NCI-H446 treated with DMSO at 0.1 percent for 48 hours (cell line): Measurements from ENCODE around the gene PSMB10.
"Not testable (repeated sequence)": the region's sequence is repeated elsewhere in the genome, so short reads cannot be mapped to it uniquely, and the experiment has no call there.

Experiments
- DNase-seq: peaks from one replicate; lab custom pipeline; 2025; lab: John Stamatoyannopoulos, UW

Gene PSMB10

GRCh38 chr16:67936124-67936879 is at the start of gene PSMB10:
PSMB10 (minus strand) TSS chr16:67936850; CDS start chr16:67936749, 101 bp downstream.
- no peak for DNase-seq

- DNase-seq: no peak
These were observed 45.5 kb upstream of the PSMB10 start for GRCh38 chr16:67982011-67982696.

GRCh38 chr16:67979955-67980678 is 43.5 kb upstream of the PSMB10 start, which contains the start of gene DPEP3:
DPEP3 (minus strand) TSS chr16:67980499; CDS start chr16:67980380, 119 bp downstream.
- DNase-seq: no peak

- no peak for DNase-seq
These were observed 41.0 kb upstream of the PSMB10 start for GRCh38 chr16:67977469-67978227.

GRCh38 chr16:67977005-67977404 is 40.4 kb upstream of the PSMB10 start:
- no peak for DNase-seq

GRCh38 chr16:67976205-67976604 is 39.6 kb upstream of the PSMB10 start:
- no peak for DNase-seq

- DNase-seq: no peak
These were observed 38.9 kb upstream of the PSMB10 start for GRCh38 chr16:67975321-67976105.

- not testable (repeated sequence) for DNase-seq
These were observed 35.6 kb upstream of the PSMB10 start for GRCh38 chr16:67972285-67972684.

GRCh38 chr16:67971111-67971510 is 34.5 kb upstream of the PSMB10 start:
- no peak for DNase-seq

- no peak for DNase-seq
These were observed 32.8 kb upstream of the PSMB10 start for GRCh38 chr16:67969254-67970039.

- DNase-seq: no peak
These were observed 32.0 kb upstream of the PSMB10 start, which contains the start of gene SLC12A4 for GRCh38 chr16:67968400-67969253. SLC12A4 (minus strand) TSS chr16:67968637; CDS start chr16:67968553, 84 bp downstream.

GRCh38 chr16:67967958-67968399 is 31.3 kb upstream of the PSMB10 start:
- no peak for DNase-seq

- DNase-seq: no peak
These were observed 30.7 kb upstream of the PSMB10 start for GRCh38 chr16:67967183-67967957.

- DNase-seq: no peak
These were observed 30.0 kb upstream of the PSMB10 start for GRCh38 chr16:67966549-67967182.

GRCh38 chr16:67965668-67966548 is 29.3 kb upstream of the PSMB10 start:
- no peak for DNase-seq

GRCh38 chr16:67964477-67965131 is 28.0 kb upstream of the PSMB10 start:
- no peak for DNase-seq
